Caco-2 (cell line): ENCODE measurements around the gene C14orf180. TPM values are rescaled to one million over a fixed set of nuclear protein-coding genes. Genes with fewer than 3 reads are reported as not detected.
A peak's percentile ranks its signal among the peaks of the same experiment; 100 is the strongest.

Experiments used
- BruUV-seq: library from RNA; stranded (reverse); fragments of 400-500 nt; replicated peaks from 2 replicates; lab custom pipeline; 2021; lab: Mats Ljungman, UMichigan
- CTCF ChIA-PET: fragments of 300-600 bp; sonication (Branson Sonifier 250); formaldehyde crosslinking; loops from one replicate; lab custom pipeline; 2022; ENCODE audit warnings: antibody characterized with exemption; lab: Charles Lee
- POLR2A ChIA-PET: fragments of 300-600 bp; sonication (Branson Sonifier 250); formaldehyde crosslinking; loops from one replicate; lab custom pipeline; 2022; ENCODE audit warnings: antibody characterized with exemption; lab: Charles Lee
- DNase-seq, 2 experiments: peaks; one replicate each; pipeline versions ENCODE4 v3.0.0 to v3.0.0-alpha.2; 2020 to 2022
- H3K27me3 ChIP-seq: replicated peaks from 2 replicates; pipeline ENCODE4 v1.6.0; 2011; ENCODE audit warnings: low read length; ENCODE audit not compliant: control insufficient read depth, insufficient read depth
- H3K36me3 ChIP-seq: 2 replicates; pipeline ENCODE4 v1.5.1; 2011; ENCODE audit warnings: low read length; ENCODE audit not compliant: control insufficient read depth, insufficient read depth
- H3K4me1 ChIP-seq: fragments of 250-450 bp; sonication (Bioruptor Pico); 2 replicates; pipeline ENCODE4 v1.5.1; 2020; ENCODE audit warnings: mild to moderate bottlenecking
- H3K4me3 ChIP-seq: 2 replicates; pipeline ENCODE4 v1.5.1; 2011; ENCODE audit warnings: low read depth, mild to moderate bottlenecking, control low read depth, low read length
- H3K9me3 ChIP-seq: fragments of 250-450 bp; sonication (Bioruptor Pico); 2 replicates; pipeline ENCODE4 v1.5.1; 2020; ENCODE audit warnings: mild to moderate bottlenecking, moderate library complexity
- H3K27ac Mint-ChIP-seq: one replicate; pipeline ENCODE4 v1.8.0; 2022; ENCODE audit warnings: mixed read lengths; ENCODE audit not compliant: unreplicated experiment
- H3K27me3 Mint-ChIP-seq: one replicate; pipeline ENCODE4 v1.8.0; 2022; ENCODE audit warnings: mixed read lengths; ENCODE audit not compliant: insufficient read depth, unreplicated experiment
- H3K36me3 Mint-ChIP-seq: one replicate; pipeline ENCODE4 v1.8.0; 2022; ENCODE audit warnings: mild to moderate bottlenecking, mixed read lengths; ENCODE audit not compliant: insufficient read depth, unreplicated experiment
- H3K4me1 Mint-ChIP-seq: one replicate; pipeline ENCODE4 v1.8.0; 2022; ENCODE audit warnings: low read depth, mixed read lengths; ENCODE audit not compliant: unreplicated experiment
- H3K4me3 Mint-ChIP-seq: one replicate; pipeline ENCODE4 v1.8.0; 2022; ENCODE audit warnings: mild to moderate bottlenecking, moderate library complexity, mixed read lengths; ENCODE audit not compliant: unreplicated experiment
- H3K9me3 Mint-ChIP-seq: one replicate; pipeline ENCODE4 v1.8.0; 2022; ENCODE audit warnings: mixed read lengths; ENCODE audit not compliant: unreplicated experiment
- intact Hi-C: fragments of 100-400 bp; cut with micrococcal nuclease; formaldehyde crosslinking; loops from one replicate; pipeline ENCODE4 v1.10.0; 2022; ENCODE audit not compliant: unreplicated experiment
- total RNA-seq: library from RNA; stranded (reverse); gene quantifications from 2 replicates; pipeline ENCODE4 v1.2.3, GENCODE V29; 2022
- TF ChIP-seq, protein P1 (sequence below), 2 experiments: fragments of 200-600 bp in 1 of 2; IDR thresholded peaks; 1 replicate in 1 of 2; 2 replicates in 1 of 2; pipeline versions ENCODE4 v1.5.1 to v1.8.0; 2011 to 2022; ENCODE audit warnings: antibody characterized with exemption in 1 of 2, control low read depth in 1 of 2, inconsistent platforms in 1 of 2, low read depth in 1 of 2, low read length in 1 of 2, mild to moderate bottlenecking in 1 of 2, moderate library complexity in 1 of 2; ENCODE audit not compliant: insufficient read depth in 1 of 2, severe bottlenecking in 1 of 2, unreplicated experiment in 1 of 2

C14orf180 gene
- total RNA-seq, 1 experiment from 2014 or later, result not detected

DNA sequence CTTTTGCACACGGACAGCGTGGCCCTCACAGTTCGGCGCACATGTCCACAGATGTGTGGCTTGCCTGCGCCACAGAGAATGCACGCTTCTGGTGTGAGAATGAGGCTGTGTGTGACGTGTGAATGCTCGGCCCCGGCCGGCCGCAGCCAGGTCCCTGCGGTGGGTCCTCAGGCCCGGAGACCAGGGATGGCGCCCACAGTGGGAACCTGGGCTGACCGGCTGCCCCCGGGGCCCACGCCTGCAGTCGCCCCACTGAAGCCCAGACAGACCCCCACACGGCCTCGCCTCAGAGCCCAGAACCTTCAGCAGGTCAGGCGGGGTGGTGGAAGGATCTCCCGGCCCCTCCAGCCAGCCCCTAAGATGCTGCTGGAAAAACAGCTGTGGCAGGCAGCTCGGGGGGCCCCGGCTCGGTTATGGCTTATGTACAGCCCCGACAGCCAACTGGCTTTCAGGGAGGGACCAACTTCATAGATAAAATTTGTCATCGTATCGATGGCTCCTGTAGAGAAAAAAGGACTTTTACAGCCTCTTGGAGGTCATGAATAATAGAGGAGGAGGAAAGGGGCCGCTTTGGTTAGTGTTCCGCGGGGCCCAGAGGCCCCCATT lies 4.5 kb upstream of the C14orf180 start:
- intact Hi-C loops, result no loop called here
- Mint-ChIP-seq H3K27ac (no peak overlapping the region), H3K4me1 (no peaks in the 10 kb centered on the region), H3K9me3 (no peaks in the 10 kb centered on the region), H3K27me3 (no peaks in the 10 kb centered on the region), H3K36me3 (no peaks in the 10 kb centered on the region), H3K4me3 (no peak overlapping the region)
- H3K36me3 ChIP-seq, result no peaks in the 10 kb centered on the region
- TF ChIP-seq, protein P1, sequence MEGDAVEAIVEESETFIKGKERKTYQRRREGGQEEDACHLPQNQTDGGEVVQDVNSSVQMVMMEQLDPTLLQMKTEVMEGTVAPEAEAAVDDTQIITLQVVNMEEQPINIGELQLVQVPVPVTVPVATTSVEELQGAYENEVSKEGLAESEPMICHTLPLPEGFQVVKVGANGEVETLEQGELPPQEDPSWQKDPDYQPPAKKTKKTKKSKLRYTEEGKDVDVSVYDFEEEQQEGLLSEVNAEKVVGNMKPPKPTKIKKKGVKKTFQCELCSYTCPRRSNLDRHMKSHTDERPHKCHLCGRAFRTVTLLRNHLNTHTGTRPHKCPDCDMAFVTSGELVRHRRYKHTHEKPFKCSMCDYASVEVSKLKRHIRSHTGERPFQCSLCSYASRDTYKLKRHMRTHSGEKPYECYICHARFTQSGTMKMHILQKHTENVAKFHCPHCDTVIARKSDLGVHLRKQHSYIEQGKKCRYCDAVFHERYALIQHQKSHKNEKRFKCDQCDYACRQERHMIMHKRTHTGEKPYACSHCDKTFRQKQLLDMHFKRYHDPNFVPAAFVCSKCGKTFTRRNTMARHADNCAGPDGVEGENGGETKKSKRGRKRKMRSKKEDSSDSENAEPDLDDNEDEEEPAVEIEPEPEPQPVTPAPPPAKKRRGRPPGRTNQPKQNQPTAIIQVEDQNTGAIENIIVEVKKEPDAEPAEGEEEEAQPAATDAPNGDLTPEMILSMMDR (IDR thresholded peaks at IDR 0.05; ENCODE audit: insufficient read depth in 1 of 2, low read depth in 1 of 2, low read length in 1 of 2, severe bottlenecking in 1 of 2, unreplicated experiment in 1 of 2), result no peak
- CTCF ChIA-PET, result no interaction called here
- peaks cover 17% of the 10 kb centered on the region for H3K4me1 ChIP-seq
- no peak overlapping the region for H3K4me3 ChIP-seq
- no peaks in the 10 kb centered on the region for H3K27me3 ChIP-seq
- no peak for DNase-seq
- POLR2A ChIA-PET, result no interaction called here
- no TSS peak for BruUV-seq
- H3K9me3 ChIP-seq, result no peaks in the 10 kb centered on the region

DNA sequence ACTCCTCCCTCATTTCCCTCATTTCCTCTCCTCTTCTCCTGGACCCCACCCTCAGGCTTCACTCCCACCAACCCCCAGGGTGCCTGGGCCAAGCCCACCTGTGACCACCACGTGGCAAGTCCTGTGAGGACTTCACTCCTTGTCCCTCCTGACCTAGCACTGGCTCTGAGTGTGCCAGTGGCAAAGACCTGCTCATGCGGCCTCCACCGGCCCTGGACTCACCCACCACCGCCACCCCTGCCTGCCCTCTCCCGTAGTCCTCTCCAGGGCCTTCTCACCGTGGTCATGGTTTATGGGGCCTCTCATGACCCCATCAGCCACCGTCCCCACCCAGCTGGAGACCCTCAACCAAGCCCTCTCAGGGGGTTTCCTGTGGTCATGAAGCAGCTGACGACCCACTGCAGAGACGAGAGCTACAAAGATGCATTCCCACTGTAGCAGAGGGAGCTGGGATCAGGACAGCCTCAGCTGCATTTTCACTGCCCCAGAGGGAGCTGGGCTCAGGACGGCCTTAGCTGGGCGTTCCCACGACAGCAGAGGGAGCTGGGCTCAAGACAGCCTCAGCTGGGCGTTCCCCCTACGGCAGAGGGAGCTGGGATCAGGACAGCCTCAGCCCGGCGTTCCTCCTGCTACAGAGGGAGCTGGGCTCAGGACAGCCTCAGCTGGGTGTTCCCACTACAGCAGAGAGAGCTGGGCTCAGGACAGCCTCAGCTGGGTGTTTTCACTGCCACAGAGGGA lies 3.2 kb upstream of the C14orf180 start:
- no peak overlapping the region for H3K4me3 ChIP-seq
- TF ChIP-seq, protein P1 (IDR thresholded peaks at IDR 0.05; ENCODE audit: insufficient read depth in 1 of 2, low read depth in 1 of 2, low read length in 1 of 2, severe bottlenecking in 1 of 2, unreplicated experiment in 1 of 2), result no peak
- H3K27me3 ChIP-seq, result no peaks in the 10 kb centered on the region
- no TSS peak for BruUV-seq
- Mint-ChIP-seq H3K27ac (no peak overlapping the region), H3K4me3 (no peak overlapping the region), H3K36me3 (no peaks in the 10 kb centered on the region), H3K27me3 (no peaks in the 10 kb centered on the region), H3K4me1 (no peaks in the 10 kb centered on the region), H3K9me3 (no peaks in the 10 kb centered on the region)
- ChIA-PET CTCF (interaction anchor here (0.5 to 1.6 kb wide), 4 partner anchors 10 to 499 kb away, joined by 3 to 10 read pairs (median 4); no protein-coding TSS in a partner anchor), POLR2A (interaction anchor here (0.7 to 0.8 kb wide), 2 partner anchors 11 to 111 kb away, joined by 3 to 5 read pairs; no protein-coding TSS in a partner anchor)
- DNase-seq, result peak; percentile 22 to 46
- no peaks in the 10 kb centered on the region for H3K36me3 ChIP-seq
- intact Hi-C loops, result loop anchor here (2.0 kb wide), 1 partner anchor 62 kb away; no protein-coding TSS in a partner anchor
- H3K9me3 ChIP-seq, result no peaks in the 10 kb centered on the region
- H3K4me1 ChIP-seq, result peaks cover 17% of the 10 kb centered on the region

DNA sequence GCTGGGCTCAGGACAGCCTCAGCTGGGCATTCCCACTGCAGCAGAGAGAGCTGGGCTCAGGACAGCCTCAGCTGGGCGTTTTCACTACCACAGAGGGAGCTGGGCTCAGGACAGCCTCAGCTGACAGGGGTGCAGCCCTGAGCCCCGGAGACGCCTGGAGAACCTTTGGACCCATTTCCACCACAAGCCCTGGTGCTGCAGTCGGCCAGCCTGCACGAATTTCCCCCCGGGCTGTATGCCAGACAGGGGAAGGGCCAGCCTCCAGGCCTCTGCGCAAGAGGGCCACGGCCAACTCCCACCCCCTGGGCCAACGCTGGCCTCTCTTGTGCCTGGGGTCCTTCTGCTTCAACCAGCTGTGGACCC lies 2.6 kb upstream of the C14orf180 start:
- ChIA-PET CTCF (interaction anchor here (0.7 to 1.6 kb wide), 3 partner anchors 13 to 499 kb away, joined by 3 to 10 read pairs (median 4); no protein-coding TSS in a partner anchor), POLR2A (interaction anchor here (0.7 to 0.8 kb wide), 2 partner anchors 12 to 111 kb away, joined by 3 to 5 read pairs; no protein-coding TSS in a partner anchor)
- H3K4me3 ChIP-seq, result no peak overlapping the region
- BruUV-seq, result no TSS peak
- TF ChIP-seq, protein P1 (IDR thresholded peaks at IDR 0.05; ENCODE audit: insufficient read depth in 1 of 2, low read depth in 1 of 2, low read length in 1 of 2, severe bottlenecking in 1 of 2, unreplicated experiment in 1 of 2), result no peak
- no peaks in the 10 kb centered on the region for H3K4me1 Mint-ChIP-seq
- no peaks in the 10 kb centered on the region for H3K36me3 Mint-ChIP-seq
- H3K36me3 ChIP-seq, result no peaks in the 10 kb centered on the region
- no peak overlapping the region for H3K4me3 Mint-ChIP-seq
- H3K9me3 ChIP-seq, result no peaks in the 10 kb centered on the region
- no peaks in the 10 kb centered on the region for H3K27me3 ChIP-seq
- H3K9me3 Mint-ChIP-seq, result no peaks in the 10 kb centered on the region
- DNase-seq, result peak; percentile 55 to 79
- H3K27ac Mint-ChIP-seq, result no peak overlapping the region
- H3K4me1 ChIP-seq, result peaks cover 17% of the 10 kb centered on the region
- H3K27me3 Mint-ChIP-seq, result no peaks in the 10 kb centered on the region
- intact Hi-C loops, result loop anchor here (2.0 kb wide), 1 partner anchor 62 kb away; no protein-coding TSS in a partner anchor
